K562 (cell line): ENCODE results near the gene SPPL3.

ENCODE experiments used
- BDP1 ChIP-seq: IDR thresholded peaks from 3 replicates; pipeline ENCODE4 v1.6.1; 2011; ENCODE audit not compliant: insufficient read length, insufficient read depth
- BRF1 ChIP-seq: IDR thresholded peaks from 3 replicates; pipeline ENCODE4 v1.6.1; 2011; ENCODE audit warnings: borderline replicate concordance, mild to moderate bottlenecking; ENCODE audit not compliant: insufficient read length; ENCODE audit errors: extremely low read depth
- CTCF ChIP-seq, 3 experiments: IDR thresholded peaks in 2 of 3; conservative IDR thresholded peaks in 1 of 3; 2 replicates each; pipeline ENCODE4 v1.5.1; 2011 to 2012; ENCODE audit warnings: low read length in 3 of 3, mild to moderate bottlenecking in 3 of 3, control low read depth in 2 of 3, improper control_type of control experiment in 1 of 3, inconsistent platforms in 1 of 3, low read depth in 1 of 3, mixed read lengths in 1 of 3, moderate library complexity in 1 of 3; ENCODE audit not compliant: insufficient read depth in 2 of 3
- HDAC3 ChIP-seq: fragments of 450-650 bp; IDR thresholded peaks from 2 replicates; pipeline ENCODE4 v1.6.1; 2018; ENCODE audit warnings: borderline replicate concordance, mild to moderate bottlenecking, moderate library complexity; ENCODE audit not compliant: partially characterized antibody
- MBD1 ChIP-seq: fragments of 250-450 bp; sonication (Bioruptor Pico); IDR thresholded peaks from 2 replicates; pipeline ENCODE4 v1.8.0; 2022; ENCODE audit warnings: inconsistent platforms
- NR2C1 ChIP-seq, 2 experiments: fragments of 450-650 bp; IDR thresholded peaks; 2 replicates each; pipeline ENCODE4 v1.6.1; 2017; ENCODE audit warnings: mild to moderate bottlenecking in 2 of 2, antibody characterized with exemption in 1 of 2, inconsistent platforms in 1 of 2, missing compliant biosample characterization in 1 of 2, missing genetic modification characterization in 1 of 2
- ZNF134 ChIP-seq: fragments of 250-450 bp; sonication (Bioruptor Pico); conservative IDR thresholded peaks from 2 replicates; pipeline ENCODE4 v1.4.0; 2020
- ZNF696 ChIP-seq: fragments of 250-450 bp; sonication (Bioruptor Pico); conservative IDR thresholded peaks from 2 replicates; pipeline ENCODE4 v1.4.0; 2020; ENCODE audit warnings: mild to moderate bottlenecking, moderate library complexity

DNA sequence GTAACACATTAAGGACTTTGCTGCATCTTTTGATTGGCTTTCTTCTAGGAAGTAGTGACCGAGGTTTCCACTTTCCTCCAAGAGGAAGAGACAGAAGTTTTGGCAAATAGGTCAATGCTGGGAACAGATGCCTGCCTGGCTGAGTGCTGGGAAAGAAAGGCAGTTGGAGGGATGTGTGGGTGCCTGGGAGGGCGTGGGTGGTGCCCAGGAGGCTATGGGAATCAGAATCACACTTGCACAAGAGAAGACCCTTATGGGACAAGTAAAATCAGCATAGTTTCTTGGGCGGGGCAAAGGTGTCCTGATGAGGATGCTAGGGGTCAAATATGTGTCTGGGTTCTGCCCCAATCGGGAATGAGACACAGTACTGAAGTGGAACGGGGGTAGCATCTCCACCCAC is 179.4 kb downstream of the SPPL3 start:
- no peak for TF ChIP-seq ZNF134
- TF ChIP-seq BDP1: no peak
- TF ChIP-seq MBD1 (CRISPR knock-in tag): no peak
- no peak for TF ChIP-seq BRF1
- TF ChIP-seq ZNF696: no peak
- no peak for TF ChIP-seq HDAC3
- no peak for TF ChIP-seq CTCF (IDR thresholded peaks at IDR 0.05 in 2 of 3, conservative IDR thresholded peaks at IDR 0.05 in 1 of 3; ENCODE audit: insufficient read depth in 2 of 3, low read depth in 1 of 3, low read length in 3 of 3)
- TF ChIP-seq NR2C1 (IDR thresholded peaks at IDR 0.05): no peak
- no peak for TF ChIP-seq NR2C1 (tag; IDR thresholded peaks at IDR 0.05)
